K562 treated with DMSO at 1 percent for 48 hours (cell line): Measurements from ENCODE around the gene GDF15. TPM values are rescaled to one million over a fixed set of nuclear protein-coding genes. Genes with fewer than 3 reads are reported as not detected.

Experiments
- total RNA-seq: library from RNA; unstranded; fragments of 300-600 nt; gene quantifications from 2 replicates; pipeline ENCODE4 v1.2.3, GENCODE V29; 2022; ENCODE audit warnings: low replicate concordance; ENCODE audit errors: extremely low read depth

The GDF15 gene, protein sequence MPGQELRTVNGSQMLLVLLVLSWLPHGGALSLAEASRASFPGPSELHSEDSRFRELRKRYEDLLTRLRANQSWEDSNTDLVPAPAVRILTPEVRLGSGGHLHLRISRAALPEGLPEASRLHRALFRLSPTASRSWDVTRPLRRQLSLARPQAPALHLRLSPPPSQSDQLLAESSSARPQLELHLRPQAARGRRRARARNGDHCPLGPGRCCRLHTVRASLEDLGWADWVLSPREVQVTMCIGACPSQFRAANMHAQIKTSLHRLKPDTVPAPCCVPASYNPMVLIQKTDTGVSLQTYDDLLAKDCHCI
- total RNA-seq, result 390 TPM in 1 of 2 replicates, not detected in the other

GRCh38 chr19:18385675-18386542 lies at the start of gene GDF15:
TSS of gene GDF15 (plus strand) at chr19:18386158. CDS start at chr19:18386190, 32 bp downstream.

GRCh38 chr19:18340190-18340989 lies 45.6 kb upstream of the GDF15 start, which contains the start of gene PGPEP1:
TSS of gene PGPEP1 (plus strand) at chr19:18340598. CDS start at chr19:18340682, 84 bp downstream.

DNA sequence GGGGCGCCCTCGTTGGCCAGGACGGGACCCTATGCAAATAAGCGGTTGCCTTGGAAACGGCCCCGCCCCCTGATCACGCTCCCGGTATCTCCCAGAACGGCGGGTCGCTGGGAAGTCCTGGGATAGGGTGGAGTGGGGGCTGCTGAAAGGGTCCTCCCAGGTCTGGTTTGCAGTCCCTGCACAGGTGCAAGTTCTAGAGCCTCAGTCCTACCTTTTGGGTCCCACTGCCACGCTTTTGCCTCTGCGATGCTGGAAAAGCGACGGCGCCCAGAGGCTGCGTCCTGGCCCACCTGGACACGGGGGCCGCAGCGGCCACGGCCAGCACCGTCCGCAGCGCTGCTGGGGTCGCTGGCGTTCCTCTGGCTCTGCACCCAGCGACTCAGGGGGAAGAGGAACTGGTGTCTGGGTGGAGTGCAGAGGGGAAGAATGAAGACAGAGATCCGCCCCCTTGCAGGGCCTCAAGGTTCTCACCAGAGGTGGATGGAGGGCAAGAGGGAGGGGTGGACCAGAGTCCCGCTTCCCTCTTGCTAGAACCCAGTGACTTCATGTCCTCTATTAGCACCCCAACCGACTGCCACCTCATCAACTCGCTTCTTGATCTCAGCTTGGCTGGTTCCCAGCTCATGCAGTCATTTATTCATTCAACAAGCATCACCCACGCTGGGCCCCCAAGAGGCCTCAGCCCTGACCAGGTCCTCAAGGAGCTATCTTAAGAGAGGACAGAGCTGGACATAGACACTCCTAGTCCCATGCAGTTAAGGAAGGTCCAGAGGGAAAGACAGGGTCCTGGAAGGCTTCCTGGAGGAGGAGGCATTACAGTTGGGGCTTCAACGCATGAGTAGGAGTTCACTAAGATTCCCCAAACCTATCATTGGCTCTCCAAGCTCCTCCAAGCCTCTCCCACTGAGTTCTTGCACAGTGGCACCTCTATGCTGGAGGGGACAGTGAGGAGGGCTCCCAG lies 11.6 kb downstream of the GDF15 start, which contains the start of gene LRRC25:
LRRC25 (minus strand) TSS at position 381 of the 961 bp plus-strand sequence. CDS start 659 bp downstream, outside the sequence.

DNA sequence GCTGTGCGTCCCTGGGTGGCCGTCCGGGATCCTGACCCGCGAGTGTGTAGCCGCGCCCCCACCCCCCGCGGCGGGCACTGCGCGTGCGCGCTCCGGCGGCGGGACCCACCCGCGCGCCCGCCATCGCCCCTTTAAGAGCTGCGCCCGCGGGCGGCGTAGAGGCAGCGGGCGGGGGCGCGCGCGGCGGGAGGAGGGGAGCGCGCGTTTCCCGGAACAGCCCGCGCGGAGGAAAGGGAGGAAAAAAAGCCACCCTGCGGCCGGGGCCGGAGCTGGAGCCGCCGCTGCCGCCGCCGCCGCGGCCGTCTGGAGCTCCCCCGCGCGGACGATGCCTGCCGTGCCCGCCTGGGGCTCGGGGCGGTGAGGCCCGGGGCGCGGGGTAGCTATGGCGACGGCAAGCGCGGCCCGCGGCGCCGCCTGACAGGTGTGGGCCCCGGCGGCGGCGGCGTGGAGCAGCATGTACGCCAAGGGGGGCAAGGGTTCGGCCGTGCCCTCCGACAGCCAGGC lies 33.3 kb downstream of the GDF15 start, which contains the start of gene SSBP4:
SSBP4 (plus strand) TSS at position 204 of the 504 bp plus-strand sequence; CDS start at position 455, 251 bp downstream.

GRCh38 chr19:18437491-18438330 lies 51.8 kb downstream of the GDF15 start, which contains the start of gene ISYNA1:
TSS of gene ISYNA1 (minus strand) at chr19:18438133. CDS start at chr19:18437979, 154 bp downstream.

Other genes with a start within 250 kb of the GDF15 start
- gene PIK3R2, start 233.0 kb upstream of the GDF15 start, total RNA-seq, result not detected in 2 replicates
- not detected in 2 replicates for gene IFI30, start 212.3 kb upstream of the GDF15 start, total RNA-seq
- not detected in 2 replicates for gene MPV17L2, start 192.9 kb upstream of the GDF15 start, total RNA-seq
- gene RAB3A, start 182.1 kb upstream of the GDF15 start, total RNA-seq, result not detected in 2 replicates
- gene PDE4C, start 159.7 kb upstream of the GDF15 start, total RNA-seq, result not detected in 2 replicates
- not detected in 2 replicates for gene IQCN, start 111.7 kb upstream of the GDF15 start, total RNA-seq
- gene JUND, start 104.5 kb upstream of the GDF15 start, total RNA-seq, result 437 TPM in 1 of 2 replicates, not detected in the other
- not detected in 2 replicates for gene LSM4, start 63.1 kb upstream of the GDF15 start, total RNA-seq
- gene PGPEP1, start 45.6 kb upstream of the GDF15 start, total RNA-seq, result not detected in 2 replicates
- not detected in 2 replicates for gene LRRC25, start 11.5 kb downstream of the GDF15 start, total RNA-seq
- not detected in 2 replicates for gene SSBP4, start 33.2 kb downstream of the GDF15 start, total RNA-seq
- 948 TPM in 1 of 2 replicates, not detected in the other for gene ISYNA1, start 52.0 kb downstream of the GDF15 start, total RNA-seq
- gene ELL, start 135.9 kb downstream of the GDF15 start, total RNA-seq, result not detected in 2 replicates
- gene FKBP8, start 157.4 kb downstream of the GDF15 start, total RNA-seq, result 467 TPM in 1 of 2 replicates, not detected in the other
- not detected in 2 replicates for gene KXD1, start 171.7 kb downstream of the GDF15 start, total RNA-seq
- 452 TPM in 1 of 2 replicates, not detected in the other for gene UBA52, start 185.7 kb downstream of the GDF15 start, total RNA-seq
- not detected in 2 replicates for gene REX1BD, start 202.6 kb downstream of the GDF15 start, total RNA-seq
- not detected in 2 replicates for gene CRLF1, start 220.6 kb downstream of the GDF15 start, total RNA-seq
- not detected in 2 replicates for gene TMEM59L, start 226.7 kb downstream of the GDF15 start, total RNA-seq